Measurements from ENCODE around the gene CCDC170.

DNA sequence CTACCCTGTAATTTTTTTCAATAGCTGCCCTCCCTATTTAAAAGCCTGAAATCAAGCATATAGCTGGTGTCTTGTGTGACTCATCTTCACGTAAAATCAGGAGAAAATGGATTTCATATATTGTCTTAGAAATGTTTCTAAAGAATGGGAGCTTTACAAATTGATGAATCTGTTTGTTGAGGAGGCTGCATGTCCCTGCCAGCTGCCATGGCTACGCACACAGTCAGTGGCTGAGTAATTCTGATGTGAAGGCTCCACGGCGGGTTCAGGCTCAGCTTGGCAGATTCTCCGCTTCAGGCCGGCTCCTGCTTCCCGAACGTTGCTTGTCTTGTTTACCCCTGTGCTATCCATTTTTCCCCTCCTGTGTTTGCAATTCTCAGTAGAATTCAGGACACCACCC is 82.8 kb downstream of the CCDC170 start:
- TF ChIP-seq, protein P1, sequence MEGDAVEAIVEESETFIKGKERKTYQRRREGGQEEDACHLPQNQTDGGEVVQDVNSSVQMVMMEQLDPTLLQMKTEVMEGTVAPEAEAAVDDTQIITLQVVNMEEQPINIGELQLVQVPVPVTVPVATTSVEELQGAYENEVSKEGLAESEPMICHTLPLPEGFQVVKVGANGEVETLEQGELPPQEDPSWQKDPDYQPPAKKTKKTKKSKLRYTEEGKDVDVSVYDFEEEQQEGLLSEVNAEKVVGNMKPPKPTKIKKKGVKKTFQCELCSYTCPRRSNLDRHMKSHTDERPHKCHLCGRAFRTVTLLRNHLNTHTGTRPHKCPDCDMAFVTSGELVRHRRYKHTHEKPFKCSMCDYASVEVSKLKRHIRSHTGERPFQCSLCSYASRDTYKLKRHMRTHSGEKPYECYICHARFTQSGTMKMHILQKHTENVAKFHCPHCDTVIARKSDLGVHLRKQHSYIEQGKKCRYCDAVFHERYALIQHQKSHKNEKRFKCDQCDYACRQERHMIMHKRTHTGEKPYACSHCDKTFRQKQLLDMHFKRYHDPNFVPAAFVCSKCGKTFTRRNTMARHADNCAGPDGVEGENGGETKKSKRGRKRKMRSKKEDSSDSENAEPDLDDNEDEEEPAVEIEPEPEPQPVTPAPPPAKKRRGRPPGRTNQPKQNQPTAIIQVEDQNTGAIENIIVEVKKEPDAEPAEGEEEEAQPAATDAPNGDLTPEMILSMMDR (IDR thresholded peaks at IDR 0.05) = no peak
- TF ChIP-seq POLR2A (IDR thresholded peaks at IDR 0.05) = no peak

Data from lower leg skin (tissue), 3 donors.